PFSK-1 (cell line): ENCODE results near the gene C19orf12.

Experiments used
- FOXP2 ChIP-seq: optimal IDR thresholded peaks from 2 replicates; pipeline ENCODE3; 2011; ENCODE audit warnings: borderline replicate concordance, control low read depth, inconsistent platforms; ENCODE audit not compliant: insufficient read depth; ENCODE audit errors: extremely low read length, extremely low read depth
- POLR2AphosphoS5 ChIP-seq: IDR thresholded peaks from 2 replicates; pipeline ENCODE4 v1.6.1; 2012; ENCODE audit warnings: low read depth, mild to moderate bottlenecking, control low read depth, low read length, moderate library complexity
- REST ChIP-seq, 2 experiments: IDR thresholded peaks; 2 replicates each; pipeline versions ENCODE4 v1.6.1 to v1.8.0; 2011 to 2012; ENCODE audit warnings: low read depth in 2 of 2, low read length in 2 of 2, control low read depth in 1 of 2, inconsistent platforms in 1 of 2, mild to moderate bottlenecking in 1 of 2, moderate library complexity in 1 of 2; ENCODE audit not compliant: insufficient read depth in 1 of 2
- SIN3A ChIP-seq: IDR thresholded peaks from 2 replicates; pipeline ENCODE4 v1.6.1; 2012; ENCODE audit warnings: mild to moderate bottlenecking, low read length, moderate library complexity, borderline replicate concordance; ENCODE audit not compliant: insufficient read depth
- TAF1 ChIP-seq: IDR thresholded peaks from 2 replicates; pipeline ENCODE4 v1.6.1; 2012; ENCODE audit warnings: low read length, control low read depth, borderline replicate concordance; ENCODE audit not compliant: insufficient read depth

C19orf12 gene

DNA sequence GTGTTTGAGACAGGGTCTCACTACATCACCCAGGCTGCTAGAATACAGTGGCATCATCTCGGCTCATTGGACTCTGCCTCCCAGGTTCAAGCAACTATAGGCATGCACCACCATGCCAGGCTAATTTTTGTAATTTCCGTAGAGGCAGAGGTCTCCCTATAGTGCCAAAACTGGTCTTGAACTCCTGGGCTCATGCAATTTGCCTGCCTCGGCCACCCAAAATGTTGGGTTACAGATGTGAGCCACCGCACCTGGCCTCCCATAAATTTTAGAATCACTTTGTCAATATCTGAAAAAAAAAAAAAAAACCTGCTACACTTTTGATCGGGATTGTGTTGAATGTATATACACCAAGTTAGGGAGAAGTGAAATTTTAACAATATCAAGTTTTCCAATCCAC is 61.7 kb downstream of the C19orf12 start:
- TF ChIP-seq FOXP2 (no peak), TAF1 (no peak), REST (IDR thresholded peaks at IDR 0.05; ENCODE audit: insufficient read depth in 1 of 2, low read depth in 2 of 2, low read length in 2 of 2) (no peak), POLR2AphosphoS5 (no peak), SIN3A (no peak)

GRCh38 chr19:29651622-29652394 is 63.3 kb downstream of the C19orf12 start:
- no peak for TF ChIP-seq REST (IDR thresholded peaks at IDR 0.05; ENCODE audit: insufficient read depth in 1 of 2, low read depth in 2 of 2, low read length in 2 of 2)
- no peak for TF ChIP-seq POLR2AphosphoS5
- TF ChIP-seq TAF1 = no peak
- no peak for TF ChIP-seq FOXP2
- TF ChIP-seq SIN3A = no peak

GRCh38 chr19:29650772-29651387 is 64.2 kb downstream of the C19orf12 start:
- no peak for TF ChIP-seq TAF1
- TF ChIP-seq FOXP2 = no peak
- no peak for TF ChIP-seq REST (IDR thresholded peaks at IDR 0.05; ENCODE audit: insufficient read depth in 1 of 2, low read depth in 2 of 2, low read length in 2 of 2)
- TF ChIP-seq POLR2AphosphoS5 = no peak
- no peak for TF ChIP-seq SIN3A
